Activated CD4-positive, CD25-positive, alpha-beta regulatory T cell treated with anti-CD3 and anti-CD28 coated beads, Interleukin-2, amount 50 U/mL, for 72 hours (primary cell): Measurements from ENCODE around the gene AMER2.

ENCODE experiments used
- DNase-seq: peaks from one replicate; pipeline ENCODE4 v3.0.0; 2021

The AMER2 gene

GRCh38 chr13:25149711-25150110 is 22.4 kb downstream of the AMER2 start:
- DNase-seq: no peak

GRCh38 chr13:25148402-25148771 is 23.7 kb downstream of the AMER2 start:
- no peak for DNase-seq

DNA sequence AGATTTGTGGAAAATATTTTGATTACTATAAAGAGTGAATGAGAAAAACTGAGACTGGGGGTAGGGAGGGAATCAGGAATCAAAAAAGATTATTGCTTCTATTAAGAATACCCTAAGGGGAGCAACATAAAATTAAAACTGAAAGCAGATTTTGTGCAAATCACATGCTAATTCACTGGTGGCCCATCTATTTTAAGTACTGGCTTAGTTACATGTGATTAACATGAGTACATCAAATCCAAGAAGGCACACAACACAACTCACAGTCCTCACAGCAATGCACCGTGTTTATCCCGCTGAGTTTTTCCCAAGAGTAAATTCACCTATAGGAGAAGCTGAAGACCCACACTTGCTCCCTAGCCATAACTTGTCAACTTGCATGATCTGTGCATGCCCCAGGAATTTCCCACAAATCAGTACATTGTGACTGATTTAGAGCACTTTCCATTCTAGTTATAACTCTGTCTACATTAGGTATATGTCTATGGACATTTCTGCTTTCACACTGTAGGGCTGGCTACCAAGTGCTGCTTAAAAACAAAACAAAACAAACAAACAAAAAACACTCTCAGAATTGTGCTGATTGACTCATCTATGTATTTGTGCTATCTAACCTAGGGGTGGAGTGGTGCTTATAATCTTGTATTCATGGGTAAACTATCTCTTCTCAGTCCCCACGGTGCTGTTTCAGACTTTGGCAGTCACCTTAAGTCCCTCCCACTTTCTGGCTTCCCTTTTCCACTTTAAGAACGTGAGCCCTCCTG is 24.3 kb downstream of the AMER2 start:
- DNase-seq: no peak

DNA sequence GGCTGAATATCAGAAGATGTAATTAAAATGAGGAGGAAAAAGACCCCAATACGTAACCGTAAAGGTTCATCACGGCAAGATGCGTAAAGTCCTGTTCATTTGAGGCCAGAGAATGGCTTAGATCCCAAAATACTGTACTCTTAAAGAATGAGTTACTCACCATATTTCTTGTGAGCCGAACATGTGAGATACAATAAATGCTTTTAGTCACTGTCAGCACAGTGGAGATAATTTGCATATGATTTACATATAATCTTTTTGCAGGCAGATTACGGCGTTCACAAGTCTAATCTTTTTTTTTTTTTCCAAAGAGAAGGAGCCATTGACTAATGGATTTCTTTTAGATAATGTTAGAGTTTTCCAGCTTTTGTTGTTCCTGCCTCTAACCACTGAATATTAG is 28.4 kb downstream of the AMER2 start:
- no peak for DNase-seq

- DNase-seq: no peak
Measured at GRCh38 chr13:25141042-25141441, 31.0 kb downstream of the AMER2 start.

DNA sequence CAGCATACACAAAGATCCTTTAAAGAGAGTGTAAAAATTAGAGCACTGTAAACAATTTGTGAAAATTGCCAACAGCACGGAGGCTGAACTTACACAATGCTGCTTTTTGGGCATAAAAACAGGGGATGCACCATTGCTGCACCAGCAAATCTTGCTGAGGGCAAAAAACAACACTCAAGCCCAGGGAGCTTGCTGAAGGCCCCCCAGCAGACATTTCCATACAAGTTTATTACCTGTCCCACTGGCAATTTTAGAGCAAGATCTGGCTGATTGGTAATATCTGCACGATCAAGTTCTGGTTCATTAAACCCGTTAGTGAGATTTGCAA is 34.3 kb downstream of the AMER2 start:
- DNase-seq: no peak

DNA sequence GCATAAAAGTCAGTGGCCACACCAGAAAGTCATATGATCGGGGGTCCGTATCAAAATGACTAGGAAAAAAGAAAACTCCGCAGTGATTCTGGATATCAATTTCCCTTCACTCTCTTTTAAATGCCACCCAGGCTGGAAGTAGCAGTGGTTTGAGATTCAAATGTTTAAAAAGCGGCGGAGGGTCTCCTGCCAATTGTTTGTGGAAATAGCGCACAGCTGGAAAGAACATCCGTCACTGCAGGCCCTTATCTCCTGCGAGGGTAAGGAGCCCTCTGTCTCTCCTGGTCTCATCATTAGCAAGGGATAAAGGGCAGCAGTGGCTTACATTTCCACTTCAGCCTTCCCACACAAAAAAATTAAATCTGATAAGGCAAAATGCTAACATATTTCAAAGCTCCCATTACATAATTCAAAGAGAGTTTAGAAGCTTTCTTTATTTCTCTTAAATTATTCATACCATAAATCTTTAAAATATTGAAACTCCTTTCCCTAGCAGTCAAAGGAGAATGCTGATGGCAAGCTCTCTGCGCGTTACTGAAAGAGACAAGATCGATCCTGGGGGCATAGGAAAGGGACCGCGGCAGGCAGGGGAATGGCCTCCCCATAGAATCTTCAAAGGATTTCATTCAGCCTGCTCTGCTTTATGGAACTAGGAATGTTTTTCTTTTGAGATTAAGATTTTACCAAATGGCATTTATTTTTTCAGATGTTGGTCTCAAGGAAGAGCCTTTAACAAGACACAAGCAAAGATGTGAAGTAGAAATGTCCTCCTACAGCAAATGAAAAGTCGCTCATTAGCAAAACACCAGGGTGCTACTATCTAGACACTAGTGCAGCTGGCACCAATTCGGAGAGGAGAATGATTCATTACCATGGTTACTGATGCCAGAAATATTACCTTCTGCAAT is 35.0 kb downstream of the AMER2 start:
- no peak for DNase-seq

GRCh38 chr13:25135896-25136295 is 36.2 kb downstream of the AMER2 start:
- DNase-seq: no peak

DNA sequence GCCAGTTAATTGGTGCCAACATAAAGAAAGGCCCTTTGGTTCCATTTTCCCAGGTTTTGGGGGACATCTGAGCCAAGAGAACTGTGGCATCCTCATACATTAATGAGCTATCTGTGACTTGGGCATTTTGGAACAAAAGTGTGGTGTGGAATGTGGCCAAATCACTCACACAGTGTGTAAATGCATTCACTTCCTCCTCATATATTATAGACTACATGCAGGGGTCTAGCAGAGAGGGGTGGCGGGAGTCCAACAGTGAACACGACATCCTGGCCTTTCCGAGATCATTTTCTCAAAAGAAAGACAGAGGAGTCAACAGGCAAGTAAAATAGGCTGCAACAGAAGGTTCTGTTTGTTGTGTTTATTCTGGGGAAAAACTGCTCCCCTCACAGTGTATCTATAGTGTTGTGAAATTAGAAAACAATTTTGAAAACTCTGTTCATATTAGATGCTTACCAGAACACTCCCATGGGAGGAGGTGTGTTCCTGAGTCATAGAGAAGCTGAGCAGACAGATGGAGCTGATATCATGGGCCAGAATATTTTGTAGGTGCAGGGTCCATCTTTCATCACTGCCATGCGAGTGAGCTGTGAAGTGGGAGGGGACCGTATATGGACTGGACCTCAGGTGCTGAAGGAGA is 39.2 kb downstream of the AMER2 start:
- DNase-seq: no peak

GRCh38 chr13:25131881-25132420 is 40.1 kb downstream of the AMER2 start:
- DNase-seq: no peak

DNA sequence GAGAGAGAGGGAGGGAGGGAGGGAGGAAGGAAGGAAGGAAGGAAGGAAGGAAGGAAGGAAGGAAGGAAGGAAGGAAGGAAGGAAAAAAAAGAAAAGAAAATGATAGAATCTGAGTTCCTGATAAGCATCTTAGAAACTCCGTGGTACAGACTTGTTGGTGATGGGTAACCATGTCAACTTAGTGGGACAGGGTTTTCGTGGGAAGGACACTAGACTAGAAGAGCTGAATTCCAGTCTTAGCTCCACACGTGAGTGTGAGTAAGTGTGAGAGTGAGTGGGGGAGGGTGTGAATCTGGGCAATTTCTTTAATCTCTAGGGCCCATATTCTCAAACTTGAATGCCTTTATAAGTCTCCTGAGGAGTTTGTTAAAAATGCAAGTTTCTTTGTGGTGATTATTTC is 41.1 kb downstream of the AMER2 start:
- no peak for DNase-seq

DNA sequence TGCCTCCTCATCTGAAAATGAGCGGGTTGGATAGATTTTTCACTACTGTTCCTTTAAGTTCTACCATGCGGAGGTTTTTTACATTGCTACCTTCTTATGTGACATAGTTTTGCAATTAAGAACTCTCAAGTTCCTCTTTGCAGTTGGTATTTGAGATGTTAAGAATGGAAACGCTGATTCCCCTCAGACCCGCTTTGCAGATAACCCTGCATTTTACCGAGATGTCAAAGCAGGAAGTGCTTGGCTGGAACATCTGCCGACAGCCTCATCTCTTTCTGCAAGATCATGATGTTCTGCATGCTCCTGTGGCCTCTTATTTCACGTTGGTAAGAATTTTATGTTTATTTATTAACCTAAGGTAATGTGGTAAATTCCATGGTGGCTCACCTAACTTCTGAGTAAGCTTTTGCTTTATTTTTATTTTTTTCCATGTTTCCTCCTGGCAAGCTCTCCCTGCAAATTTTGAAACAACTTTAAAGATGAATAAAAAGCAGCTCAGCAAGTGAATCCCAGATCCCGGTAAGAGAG is 53.6 kb downstream of the AMER2 start:
- DNase-seq: no peak

- no peak for DNase-seq
Measured at GRCh38 chr13:25117312-25117711, 54.8 kb downstream of the AMER2 start.

DNA sequence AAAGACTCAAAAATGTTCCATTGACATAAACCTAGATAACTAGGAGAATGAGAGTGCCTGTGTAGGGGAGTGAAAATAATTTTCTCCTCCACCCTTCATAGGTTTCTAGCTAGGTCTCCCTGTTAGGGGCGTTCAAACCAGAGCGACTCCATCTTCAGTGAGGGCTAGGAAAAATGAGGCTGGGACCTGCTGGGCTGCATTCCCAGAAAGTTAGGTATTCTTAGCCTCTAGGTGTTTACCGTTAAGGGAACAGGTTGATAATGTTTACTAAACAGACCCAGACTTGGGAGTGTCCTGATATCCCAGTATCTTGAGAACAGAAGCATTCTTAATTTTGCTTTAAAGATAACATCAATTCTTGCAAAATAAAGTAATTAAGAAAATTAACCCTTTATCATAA is 56.0 kb downstream of the AMER2 start:
- no peak for DNase-seq

GRCh38 chr13:25114220-25114619 is 57.9 kb downstream of the AMER2 start:
- peak; percentile 52 for DNase-seq

GRCh38 chr13:25112695-25113255 is 59.3 kb downstream of the AMER2 start:
- no peak for DNase-seq
